ENCODE results near the gene PPTC7.
"Not testable (repeated sequence)": the region's sequence is repeated elsewhere in the genome, so short reads cannot be mapped to it uniquely, and the experiment has no call there.

The PPTC7 gene

GRCh38 chr12:110560048-110560447 is 23.1 kb downstream of the PPTC7 start:
- no peak for DNase-seq

- DNase-seq, result not testable (repeated sequence)
Measured at GRCh38 chr12:110558945-110559344, 24.2 kb downstream of the PPTC7 start.

GRCh38 chr12:110557300-110557699 is 25.8 kb downstream of the PPTC7 start:
- DNase-seq, result no peak

- no peak for DNase-seq
Measured at GRCh38 chr12:110556705-110557104, 26.4 kb downstream of the PPTC7 start.

GRCh38 chr12:110555577-110556406 is 27.3 kb downstream of the PPTC7 start:
- DNase-seq, result no peak

GRCh38 chr12:110554184-110554583 is 28.9 kb downstream of the PPTC7 start:
- DNase-seq, result no peak

GRCh38 chr12:110550981-110551380 is 32.1 kb downstream of the PPTC7 start:
- no peak for DNase-seq

- no peak for DNase-seq
Measured at GRCh38 chr12:110549716-110550115, 33.4 kb downstream of the PPTC7 start.

- DNase-seq, result no peak
Measured at GRCh38 chr12:110548678-110549077, 34.4 kb downstream of the PPTC7 start.

GRCh38 chr12:110547090-110547489 is 36.0 kb downstream of the PPTC7 start:
- DNase-seq, result no peak

GRCh38 chr12:110546339-110546738 is 36.8 kb downstream of the PPTC7 start:
- no peak for DNase-seq

- DNase-seq, result no peak
Measured at GRCh38 chr12:110545812-110546211, 37.3 kb downstream of the PPTC7 start.

- not testable (repeated sequence) for DNase-seq
Measured at GRCh38 chr12:110545259-110545658, 37.9 kb downstream of the PPTC7 start.

- no peak for DNase-seq
Measured at GRCh38 chr12:110543965-110544364, 39.2 kb downstream of the PPTC7 start.

- DNase-seq, result no peak
Measured at GRCh38 chr12:110543252-110543959, 39.7 kb downstream of the PPTC7 start.

GRCh38 chr12:110540048-110540447 is 43.1 kb downstream of the PPTC7 start:
- DNase-seq, result no peak

GRCh38 chr12:110538869-110539622 is 44.1 kb downstream of the PPTC7 start:
- DNase-seq, result no peak

GRCh38 chr12:110537605-110538409 is 45.3 kb downstream of the PPTC7 start:
- DNase-seq, result no peak

- no peak for DNase-seq
Measured at GRCh38 chr12:110536834-110537604, 46.1 kb downstream of the PPTC7 start.

GRCh38 chr12:110534811-110535210 is 48.3 kb downstream of the PPTC7 start:
- no peak for DNase-seq

- DNase-seq, result no peak
Measured at GRCh38 chr12:110533607-110534006, 49.5 kb downstream of the PPTC7 start.

GRCh38 chr12:110532644-110533043 is 50.5 kb downstream of the PPTC7 start:
- DNase-seq, result no peak

Measured in activated CD4-positive, alpha-beta T cell treated with anti-CD3 and anti-CD28 coated beads, Interleukin-2, amount 50 U/mL, for 4 hours (primary cell).